MM.1S (cell line): ENCODE results near the gene GRIA4.
"Not testable (repeated sequence)": the region's sequence is repeated elsewhere in the genome, so short reads cannot be mapped to it uniquely, and the experiment has no call there.

ENCODE experiments used
- DNase-seq: peaks from one replicate; pipeline ENCODE4 v3.0.0-alpha.2; 2015
- H2AFZ ChIP-seq: fragments of 300-600 bp; sonication (generic); 2 replicates; pipeline ENCODE4 v1.6.0; 2016; ENCODE audit warnings: antibody characterized with exemption, low read length
- H3F3A ChIP-seq: fragments of 300-600 bp; sonication (generic); 2 replicates; pipeline ENCODE4 v1.6.1; 2016; ENCODE audit warnings: mild to moderate bottlenecking, antibody characterized with exemption, low read length, moderate library complexity, mixed read lengths; ENCODE audit not compliant: insufficient read depth
- H3K27ac ChIP-seq: fragments of 300-600 bp; sonication (generic); 2 replicates; pipeline ENCODE4 v1.5.1; 2016; ENCODE audit warnings: mild to moderate bottlenecking, low read length
- H3K27me3 ChIP-seq: fragments of 300-600 bp; sonication (generic); replicated peaks from 2 replicates; pipeline ENCODE4 v1.6.0; 2016; ENCODE audit warnings: low read length; ENCODE audit not compliant: insufficient read depth
- H3K36me3 ChIP-seq: fragments of 300-600 bp; sonication (generic); replicated peaks from 2 replicates; pipeline ENCODE4 v1.6.1; 2016; ENCODE audit warnings: mild to moderate bottlenecking, low read length, mixed read lengths; ENCODE audit not compliant: insufficient read depth
- H3K4me1 ChIP-seq: fragments of 300-600 bp; sonication (generic); 2 replicates; pipeline ENCODE4 v1.6.1; 2016; ENCODE audit warnings: low read length, mixed read lengths
- H3K4me2 ChIP-seq: fragments of 300-600 bp; sonication (generic); 2 replicates; pipeline ENCODE4 v1.6.0; 2016; ENCODE audit warnings: low read depth, low read length
- H3K4me3 ChIP-seq: fragments of 300-600 bp; sonication (generic); 2 replicates; pipeline ENCODE4 v1.5.1; 2016; ENCODE audit warnings: low read length, mixed read lengths
- H3K79me2 ChIP-seq: fragments of 300-600 bp; sonication (generic); 2 replicates; pipeline ENCODE4 v1.6.1; 2016; ENCODE audit warnings: mixed run types, low read length, mixed read lengths
- H3K9ac ChIP-seq: fragments of 300-600 bp; sonication (generic); 2 replicates; pipeline ENCODE4 v1.6.1; 2016; ENCODE audit warnings: low read length, mixed read lengths
- H3K9me2 ChIP-seq: fragments of 300-600 bp; sonication (generic); replicated peaks from 2 replicates; pipeline ENCODE4 v1.6.1; 2016; ENCODE audit warnings: mild to moderate bottlenecking, low read length, mixed read lengths; ENCODE audit not compliant: insufficient read depth
- H3K9me3 ChIP-seq: fragments of 300-600 bp; sonication (generic); replicated peaks from 2 replicates; pipeline ENCODE4 v1.6.1; 2016; ENCODE audit warnings: mild to moderate bottlenecking, low read length, mixed read lengths; ENCODE audit not compliant: insufficient read depth
- H4K20me1 ChIP-seq: fragments of 300-600 bp; sonication (generic); 2 replicates; pipeline ENCODE4 v1.6.1; 2016; ENCODE audit warnings: mild to moderate bottlenecking, low read length, moderate library complexity, mixed read lengths; ENCODE audit not compliant: insufficient read depth
- CTCF ChIP-seq: fragments of 300-600 bp; sonication (generic); IDR thresholded peaks from 2 replicates; pipeline ENCODE4 v1.5.1; 2016; ENCODE audit warnings: antibody characterized with exemption, low read length, mixed read lengths
- EZH2 ChIP-seq: fragments of 300-600 bp; sonication (generic); optimal IDR thresholded peaks from 2 replicates; pipeline ENCODE3; 2017; ENCODE audit warnings: low read depth, mild to moderate bottlenecking, antibody characterized with exemption, low read length, mixed read lengths
- EZH2phosphoT487 ChIP-seq: fragments of 300-600 bp; sonication (generic); IDR thresholded peaks from 2 replicates; pipeline ENCODE4 v1.6.1; 2018; ENCODE audit warnings: antibody characterized with exemption, low read length

The GRIA4 gene

DNA sequence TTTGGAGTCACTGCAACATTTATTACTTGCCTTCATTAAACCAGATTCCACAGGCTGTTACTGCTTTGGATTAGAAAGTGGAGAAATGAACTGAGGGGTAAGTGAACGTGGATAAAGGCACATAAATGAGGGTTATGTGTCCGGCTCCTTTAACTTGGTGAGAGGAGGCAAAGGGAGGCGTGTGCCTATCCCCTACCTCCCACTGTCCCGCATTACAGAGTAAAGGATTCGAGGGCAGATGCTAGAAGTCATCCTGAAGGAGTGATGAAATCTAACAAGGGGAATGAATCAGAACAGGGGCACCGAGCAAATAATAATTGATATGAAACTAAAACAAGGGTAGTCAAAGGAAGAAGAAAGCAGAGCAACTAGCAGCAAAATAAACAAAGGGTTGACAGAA lies 147.2 kb downstream of the GRIA4 start:
- H3K27me3 ChIP-seq = no peaks in the 10 kb centered on the region
- no peaks in the 10 kb centered on the region for H3K79me2 ChIP-seq
- no peaks in the 10 kb centered on the region for H4K20me1 ChIP-seq
- no peaks in the 10 kb centered on the region for H3K9me2 ChIP-seq
- no peak for DNase-seq
- no peak overlapping the region for H3K9ac ChIP-seq
- H3K4me2 ChIP-seq = no peak overlapping the region
- H2AFZ ChIP-seq = no peak overlapping the region
- H3K27ac ChIP-seq = no peak overlapping the region
- no peak overlapping the region for H3K4me3 ChIP-seq
- H3K36me3 ChIP-seq = no peaks in the 10 kb centered on the region
- TF ChIP-seq EZH2phosphoT487 = no peak
- no peak for TF ChIP-seq CTCF
- no peak for TF ChIP-seq EZH2
- no peaks in the 10 kb centered on the region for H3K9me3 ChIP-seq
- no peaks in the 10 kb centered on the region for H3F3A ChIP-seq
- H3K4me1 ChIP-seq = no peaks in the 10 kb centered on the region

- Histone ChIP-seq H2AFZ (no peak overlapping the region), H3K27me3 (no peaks in the 10 kb centered on the region), H4K20me1 (no peaks in the 10 kb centered on the region), H3K79me2 (no peaks in the 10 kb centered on the region), H3K4me3 (no peak overlapping the region), H3K4me2 (no peak overlapping the region), H3K27ac (no peak overlapping the region), H3K9me2 (no peaks in the 10 kb centered on the region), H3K9me3 (no peaks in the 10 kb centered on the region), H3K36me3 (no peaks in the 10 kb centered on the region), H3K9ac (no peak overlapping the region), H3K4me1 (no peaks in the 10 kb centered on the region), H3F3A (no peaks in the 10 kb centered on the region)
- TF ChIP-seq EZH2phosphoT487 (no peak), EZH2 (no peak), CTCF (no peak)
- DNase-seq = no peak
Observed at GRCh38 chr11:105763594-105763993, 153.7 kb downstream of the GRIA4 start.

DNA sequence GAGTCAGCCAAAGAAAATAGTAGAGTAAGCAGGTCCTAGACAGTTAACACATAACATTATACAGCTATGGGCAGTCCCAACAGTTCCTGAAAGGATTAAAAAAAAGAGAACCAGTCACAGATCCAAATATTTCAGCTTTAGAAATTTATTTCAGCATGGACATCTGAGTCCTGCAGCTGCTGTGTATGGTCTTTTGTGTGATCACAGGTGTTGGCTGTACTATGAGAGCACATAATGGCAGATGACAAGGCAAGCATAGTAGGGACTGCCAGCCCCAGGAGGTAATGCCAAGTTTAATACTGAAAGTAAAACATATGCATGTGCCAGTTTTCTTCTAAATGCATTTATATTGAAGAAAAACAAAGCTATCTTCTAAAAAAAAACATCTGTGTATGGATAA lies 158.1 kb downstream of the GRIA4 start:
- Histone ChIP-seq H4K20me1 (no peaks in the 10 kb centered on the region), H3K4me2 (no peak overlapping the region), H3K27me3 (no peaks in the 10 kb centered on the region), H3K27ac (no peak overlapping the region), H3K4me1 (no peaks in the 10 kb centered on the region), H2AFZ (no peak overlapping the region), H3F3A (no peaks in the 10 kb centered on the region), H3K79me2 (no peaks in the 10 kb centered on the region), H3K4me3 (no peak overlapping the region), H3K9ac (no peak overlapping the region), H3K36me3 (no peaks in the 10 kb centered on the region), H3K9me3 (no peaks in the 10 kb centered on the region), H3K9me2 (no peaks in the 10 kb centered on the region)
- TF ChIP-seq CTCF (no peak), EZH2phosphoT487 (no peak), EZH2 (no peak)
- no peak for DNase-seq

- H3K4me1 ChIP-seq = no peaks in the 10 kb centered on the region
- no peaks in the 10 kb centered on the region for H3K79me2 ChIP-seq
- TF ChIP-seq CTCF (no peak), EZH2phosphoT487 (no peak), EZH2 (no peak)
- H3F3A ChIP-seq = no peaks in the 10 kb centered on the region
- no peaks in the 10 kb centered on the region for H4K20me1 ChIP-seq
- no peak overlapping the region for H3K27ac ChIP-seq
- H3K4me2 ChIP-seq = no peak overlapping the region
- H3K9me2 ChIP-seq = no peaks in the 10 kb centered on the region
- no peaks in the 10 kb centered on the region for H3K9me3 ChIP-seq
- DNase-seq = no peak
- no peak overlapping the region for H3K4me3 ChIP-seq
- H3K27me3 ChIP-seq = no peaks in the 10 kb centered on the region
- no peak overlapping the region for H3K9ac ChIP-seq
- H2AFZ ChIP-seq = no peak overlapping the region
- H3K36me3 ChIP-seq = no peaks in the 10 kb centered on the region
Observed at GRCh38 chr11:105769627-105770026, 159.8 kb downstream of the GRIA4 start.

GRCh38 chr11:105773452-105773851 lies 163.6 kb downstream of the GRIA4 start:
- H3K9me2 ChIP-seq, H3K4me1 ChIP-seq, H3K79me2 ChIP-seq, H4K20me1 ChIP-seq, DNase-seq, H3K36me3 ChIP-seq, H3F3A ChIP-seq, H3K4me2 ChIP-seq, H3K9ac ChIP-seq, H3K4me3 ChIP-seq, H3K9me3 ChIP-seq, H2AFZ ChIP-seq, H3K27me3 ChIP-seq, H3K27ac ChIP-seq: not testable (repeated sequence)
